Ishikawa (cell line): ENCODE data around the gene MRPL24.

Experiments
- CEBPB ChIP-seq: IDR thresholded peaks from 2 replicates; pipeline ENCODE4 v1.6.1; 2012
- CREB1 ChIP-seq: IDR thresholded peaks from 2 replicates; pipeline ENCODE4 v1.6.1; 2012; ENCODE audit warnings: low read depth
- EP300 ChIP-seq: IDR thresholded peaks from 2 replicates; pipeline ENCODE4 v1.6.1; 2012; ENCODE audit warnings: borderline replicate concordance
- FOXM1 ChIP-seq: IDR thresholded peaks from 2 replicates; pipeline ENCODE4 v1.6.1; 2012; ENCODE audit warnings: low read depth, borderline replicate concordance
- NFIC ChIP-seq: IDR thresholded peaks from 2 replicates; pipeline ENCODE4 v1.6.1; 2012
- RAD21 ChIP-seq: IDR thresholded peaks from 2 replicates; pipeline ENCODE4 v1.6.1; 2012; ENCODE audit warnings: low read depth
- REST ChIP-seq: IDR thresholded peaks from 2 replicates; pipeline ENCODE4 v1.6.1; 2012; ENCODE audit warnings: low read depth, mild to moderate bottlenecking
- TAF1 ChIP-seq: IDR thresholded peaks from 2 replicates; pipeline ENCODE4 v1.6.1; 2012; ENCODE audit warnings: low read depth, mild to moderate bottlenecking
- TEAD4 ChIP-seq: IDR thresholded peaks from 2 replicates; pipeline ENCODE4 v1.6.1; 2012

DNA sequence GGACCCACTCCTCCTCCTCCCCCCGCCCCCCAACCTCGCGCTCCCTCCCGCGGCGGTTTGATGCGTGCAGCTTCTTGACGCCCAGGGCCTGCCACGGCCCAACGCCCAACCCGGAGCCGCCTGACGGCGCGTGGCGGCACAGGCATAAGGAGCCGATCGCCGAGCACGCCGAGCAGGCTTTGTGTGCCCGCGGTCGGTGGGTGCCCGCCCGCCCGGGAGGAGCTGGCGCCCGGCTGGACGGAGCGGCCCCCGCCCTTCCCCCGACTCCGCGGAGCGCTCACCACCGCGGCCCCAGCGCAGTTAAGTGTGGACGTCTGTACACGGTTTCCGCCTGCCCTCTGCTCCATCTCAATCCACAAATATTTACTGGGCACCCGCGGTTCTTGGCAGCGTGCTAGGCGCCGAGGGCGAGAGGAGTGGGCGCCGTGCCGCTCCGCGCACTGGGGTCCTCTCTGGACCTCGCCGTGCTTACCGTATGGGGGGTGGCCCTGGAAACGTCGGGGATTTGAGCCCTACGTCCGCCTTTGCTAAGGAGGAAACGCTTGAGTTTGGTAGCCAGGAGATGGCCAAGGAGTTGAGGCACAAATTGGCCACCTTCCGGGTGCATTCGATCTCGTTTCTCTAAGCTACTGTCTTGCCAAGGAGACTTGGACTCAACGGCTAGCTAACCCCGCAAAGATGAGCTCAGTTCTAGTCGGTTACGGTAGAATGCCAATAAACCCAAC is 11.0 kb upstream of the MRPL24 start:
- peak; percentile 18; the same call in 1 of the 2 replicates for TF ChIP-seq EP300
- no peak for TF ChIP-seq CREB1
- no peak for TF ChIP-seq FOXM1
- 0 out of 2 replicates have a peak, but pooled peaks have one; percentile 18 for TF ChIP-seq TEAD4
- no peak for TF ChIP-seq REST
- TF ChIP-seq CEBPB: no peak
- peak; percentile 63 for TF ChIP-seq TAF1
- no peak for TF ChIP-seq NFIC
- no peak; the same call in 1 of the 2 replicates for TF ChIP-seq RAD21
